ENCODE results near the gene RSPH6A. TPM values are rescaled to one million over a fixed set of nuclear protein-coding genes. Genes with fewer than 3 reads are reported as not detected.

The RSPH6A gene
- total RNA-seq, 1 experiment from 2014 or later: 0.39 TPM

DNA sequence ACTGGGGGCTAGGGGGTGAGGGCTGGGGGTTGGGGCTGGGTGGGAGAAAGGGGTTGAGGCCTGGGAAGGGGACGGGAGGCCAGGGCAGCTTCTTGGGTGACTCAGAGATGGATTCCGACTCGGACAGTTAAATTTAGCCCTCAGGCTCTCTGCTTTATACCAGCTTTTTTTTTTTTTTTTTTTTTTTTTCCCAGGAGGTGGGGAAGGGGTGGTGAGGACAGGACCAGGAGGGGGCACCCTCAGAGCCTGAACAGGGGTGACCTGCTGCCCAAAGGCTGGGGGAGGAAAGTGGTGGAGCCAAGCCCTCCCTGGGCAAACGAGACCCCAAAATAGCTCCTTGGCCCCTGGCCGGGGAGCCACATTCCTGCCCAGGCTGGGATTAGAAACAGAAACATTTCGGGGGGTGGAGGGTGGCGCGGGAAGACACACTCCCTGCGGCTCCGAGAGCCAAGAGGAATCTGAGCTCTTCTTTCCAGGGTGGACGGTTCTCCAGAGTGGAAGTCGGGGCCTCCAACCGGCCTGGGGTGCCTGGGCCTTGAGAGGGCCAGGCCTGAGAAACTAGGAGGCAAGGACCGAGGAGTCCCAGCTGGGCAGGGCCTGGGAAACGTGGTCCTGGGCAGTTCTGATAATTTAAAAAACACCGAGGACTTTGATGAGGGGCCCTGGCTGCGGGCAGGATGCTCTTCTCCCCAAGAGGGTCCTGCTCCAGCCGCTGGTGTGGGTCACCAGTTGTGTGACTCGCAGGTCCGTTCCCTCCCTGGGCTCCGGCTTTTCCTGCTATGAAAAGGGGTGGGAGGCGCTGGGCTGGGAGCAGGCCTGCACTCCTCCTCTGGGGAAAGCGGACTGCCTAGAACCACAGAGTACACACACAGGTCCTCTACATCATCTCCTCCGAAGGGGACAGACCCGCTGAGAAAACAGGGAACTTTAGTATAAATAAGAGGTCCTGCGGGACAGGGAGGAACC, 32.0 kb downstream of the RSPH6A start:
- H3K27me3 Mint-ChIP-seq (ENCODE audit: low read depth): peaks cover 32% of the 10 kb centered on the region
- H3K9me3 Mint-ChIP-seq: no peaks in the 10 kb centered on the region
- POLR2A ChIA-PET: interaction anchor here (0.6 to 5.4 kb wide), 5 partner anchors 10 to 52 kb away, joined by 3 to 70 read pairs (median 6); partner anchors contain the start of genes DMWD, FBXO46 and SIX5
- no peak for DNase-seq (ENCODE audit: low spot score)
- no peak overlapping the region for H3K4me3 Mint-ChIP-seq
- no peak overlapping the region; the same call in 1 of the 2 replicates for H3K27ac Mint-ChIP-seq
- CTCF ChIA-PET: interaction anchor here (0.5 to 5.4 kb wide), 18 partner anchors 9 to 570 kb away, joined by 3 to 175 read pairs (median 6); partner anchors contain the start of genes DMWD, FOXA3, QPCTL and RSPH6A
- peaks cover 18% of the 10 kb centered on the region for H3K36me3 Mint-ChIP-seq
- H3K4me1 Mint-ChIP-seq: peaks cover 33% of the 10 kb centered on the region
- no peak for ATAC-seq
- TF ChIP-seq HMGA2 (CRISPR knock-in tag; IDR thresholded peaks at IDR 0.05) (no peak), MXD4 (CRISPR knock-in tag; IDR thresholded peaks at IDR 0.05; ENCODE audit: borderline replicate concordance) (no peak), NFE2L1 (CRISPR knock-in tag; IDR thresholded peaks at IDR 0.05) (no peak), NR2C2 (CRISPR knock-in tag; IDR thresholded peaks at IDR 0.05) (no peak), PRRX2 (CRISPR knock-in tag; IDR thresholded peaks at IDR 0.05) (no peak)
- TF ChIP-seq, protein P1, sequence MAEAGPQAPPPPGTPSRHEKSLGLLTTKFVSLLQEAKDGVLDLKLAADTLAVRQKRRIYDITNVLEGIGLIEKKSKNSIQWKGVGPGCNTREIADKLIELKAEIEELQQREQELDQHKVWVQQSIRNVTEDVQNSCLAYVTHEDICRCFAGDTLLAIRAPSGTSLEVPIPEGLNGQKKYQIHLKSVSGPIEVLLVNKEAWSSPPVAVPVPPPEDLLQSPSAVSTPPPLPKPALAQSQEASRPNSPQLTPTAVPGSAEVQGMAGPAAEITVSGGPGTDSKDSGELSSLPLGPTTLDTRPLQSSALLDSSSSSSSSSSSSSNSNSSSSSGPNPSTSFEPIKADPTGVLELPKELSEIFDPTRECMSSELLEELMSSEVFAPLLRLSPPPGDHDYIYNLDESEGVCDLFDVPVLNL (CRISPR knock-in tag; IDR thresholded peaks at IDR 0.05; ENCODE audit: borderline replicate concordance, low read depth): no peak
- TF ChIP-seq, protein P2, sequence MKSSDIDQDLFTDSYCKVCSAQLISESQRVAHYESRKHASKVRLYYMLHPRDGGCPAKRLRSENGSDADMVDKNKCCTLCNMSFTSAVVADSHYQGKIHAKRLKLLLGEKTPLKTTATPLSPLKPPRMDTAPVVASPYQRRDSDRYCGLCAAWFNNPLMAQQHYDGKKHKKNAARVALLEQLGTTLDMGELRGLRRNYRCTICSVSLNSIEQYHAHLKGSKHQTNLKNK (CRISPR knock-in tag; IDR thresholded peaks at IDR 0.05): no peak
- TF ChIP-seq, protein P3, sequence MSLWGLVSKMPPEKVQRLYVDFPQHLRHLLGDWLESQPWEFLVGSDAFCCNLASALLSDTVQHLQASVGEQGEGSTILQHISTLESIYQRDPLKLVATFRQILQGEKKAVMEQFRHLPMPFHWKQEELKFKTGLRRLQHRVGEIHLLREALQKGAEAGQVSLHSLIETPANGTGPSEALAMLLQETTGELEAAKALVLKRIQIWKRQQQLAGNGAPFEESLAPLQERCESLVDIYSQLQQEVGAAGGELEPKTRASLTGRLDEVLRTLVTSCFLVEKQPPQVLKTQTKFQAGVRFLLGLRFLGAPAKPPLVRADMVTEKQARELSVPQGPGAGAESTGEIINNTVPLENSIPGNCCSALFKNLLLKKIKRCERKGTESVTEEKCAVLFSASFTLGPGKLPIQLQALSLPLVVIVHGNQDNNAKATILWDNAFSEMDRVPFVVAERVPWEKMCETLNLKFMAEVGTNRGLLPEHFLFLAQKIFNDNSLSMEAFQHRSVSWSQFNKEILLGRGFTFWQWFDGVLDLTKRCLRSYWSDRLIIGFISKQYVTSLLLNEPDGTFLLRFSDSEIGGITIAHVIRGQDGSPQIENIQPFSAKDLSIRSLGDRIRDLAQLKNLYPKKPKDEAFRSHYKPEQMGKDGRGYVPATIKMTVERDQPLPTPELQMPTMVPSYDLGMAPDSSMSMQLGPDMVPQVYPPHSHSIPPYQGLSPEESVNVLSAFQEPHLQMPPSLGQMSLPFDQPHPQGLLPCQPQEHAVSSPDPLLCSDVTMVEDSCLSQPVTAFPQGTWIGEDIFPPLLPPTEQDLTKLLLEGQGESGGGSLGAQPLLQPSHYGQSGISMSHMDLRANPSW (CRISPR knock-in tag; conservative IDR thresholded peaks at IDR 0.05; ENCODE audit: low read depth): no peak

DNA sequence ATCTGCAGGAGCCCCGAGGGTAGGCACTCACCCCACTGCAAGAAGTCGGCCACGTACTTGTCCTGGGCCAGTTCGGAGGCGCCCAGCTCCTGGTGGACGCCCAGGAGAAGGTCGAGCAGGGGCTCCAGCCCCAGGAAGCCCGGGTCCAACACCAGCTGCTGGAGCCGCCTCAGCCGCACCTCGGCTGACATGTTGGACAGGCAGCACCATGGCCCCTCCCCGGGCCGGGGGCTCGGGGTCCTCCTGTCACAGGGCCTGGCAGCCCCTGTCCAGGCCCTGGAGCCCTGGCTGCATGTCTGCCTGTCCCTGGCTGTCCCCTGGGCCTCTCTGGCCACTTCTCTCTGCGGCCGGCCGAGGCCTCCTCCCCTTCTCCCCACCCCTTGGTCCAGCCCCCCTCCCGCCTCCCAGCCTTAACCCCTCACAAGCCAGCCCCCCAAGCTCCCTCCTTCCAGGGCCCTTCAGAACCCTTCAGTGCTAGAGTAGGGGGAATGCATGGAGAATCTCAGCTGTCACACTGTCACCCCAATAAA, 32.9 kb downstream of the RSPH6A start, which contains the start of gene DMPK:
Gene DMPK, minus strand, starts transcription at position 329 of the 530 bp plus-strand sequence. Its CDS starts 138 bp downstream, at position 191.
- peaks cover 32% of the 10 kb centered on the region for H3K27me3 Mint-ChIP-seq (ENCODE audit: low read depth)
- H3K4me1 Mint-ChIP-seq: peaks cover 33% of the 10 kb centered on the region
- DNase-seq (ENCODE audit: low spot score) (no peak), ATAC-seq (no peak)
- H3K9me3 Mint-ChIP-seq: no peaks in the 10 kb centered on the region
- H3K4me3 Mint-ChIP-seq: no peak within 1 kb of the TSS
- POLR2A ChIA-PET: interaction anchor here (0.6 to 5.4 kb wide), 5 partner anchors 10 to 51 kb away, joined by 3 to 70 read pairs (median 6); partner anchors contain the start of genes DMWD, FBXO46 and SIX5
- H3K36me3 Mint-ChIP-seq: peaks cover 11% of the 10 kb centered on the region
- CTCF ChIA-PET: interaction anchor here (0.5 to 5.4 kb wide), 17 partner anchors 8 to 571 kb away, joined by 3 to 175 read pairs (median 6); partner anchors contain the start of genes DMWD, FOXA3, RSPH6A and SIX5
- no peak within 1 kb of the TSS for H3K27ac Mint-ChIP-seq
- TF ChIP-seq ZNF423 (CRISPR knock-in tag; IDR thresholded peaks at IDR 0.05): no peak
- no peak for TF ChIP-seq KAT7 (CRISPR knock-in tag; IDR thresholded peaks at IDR 0.05; ENCODE audit: borderline replicate concordance)
- TF ChIP-seq, protein P4, sequence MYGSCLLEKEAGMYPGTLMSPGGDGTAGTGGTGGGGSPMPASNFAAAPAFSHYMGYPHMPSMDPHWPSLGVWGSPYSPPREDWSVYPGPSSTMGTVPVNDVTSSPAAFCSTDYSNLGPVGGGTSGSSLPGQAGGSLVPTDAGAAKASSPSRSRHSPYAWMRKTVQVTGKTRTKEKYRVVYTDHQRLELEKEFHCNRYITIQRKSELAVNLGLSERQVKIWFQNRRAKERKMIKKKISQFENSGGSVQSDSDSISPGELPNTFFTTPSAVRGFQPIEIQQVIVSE (CRISPR knock-in tag; IDR thresholded peaks at IDR 0.05; ENCODE audit: borderline replicate concordance): no peak
- no peak for TF ChIP-seq CBFB (CRISPR knock-in tag; IDR thresholded peaks at IDR 0.05; ENCODE audit: low read depth)
- TF ChIP-seq, protein P5, sequence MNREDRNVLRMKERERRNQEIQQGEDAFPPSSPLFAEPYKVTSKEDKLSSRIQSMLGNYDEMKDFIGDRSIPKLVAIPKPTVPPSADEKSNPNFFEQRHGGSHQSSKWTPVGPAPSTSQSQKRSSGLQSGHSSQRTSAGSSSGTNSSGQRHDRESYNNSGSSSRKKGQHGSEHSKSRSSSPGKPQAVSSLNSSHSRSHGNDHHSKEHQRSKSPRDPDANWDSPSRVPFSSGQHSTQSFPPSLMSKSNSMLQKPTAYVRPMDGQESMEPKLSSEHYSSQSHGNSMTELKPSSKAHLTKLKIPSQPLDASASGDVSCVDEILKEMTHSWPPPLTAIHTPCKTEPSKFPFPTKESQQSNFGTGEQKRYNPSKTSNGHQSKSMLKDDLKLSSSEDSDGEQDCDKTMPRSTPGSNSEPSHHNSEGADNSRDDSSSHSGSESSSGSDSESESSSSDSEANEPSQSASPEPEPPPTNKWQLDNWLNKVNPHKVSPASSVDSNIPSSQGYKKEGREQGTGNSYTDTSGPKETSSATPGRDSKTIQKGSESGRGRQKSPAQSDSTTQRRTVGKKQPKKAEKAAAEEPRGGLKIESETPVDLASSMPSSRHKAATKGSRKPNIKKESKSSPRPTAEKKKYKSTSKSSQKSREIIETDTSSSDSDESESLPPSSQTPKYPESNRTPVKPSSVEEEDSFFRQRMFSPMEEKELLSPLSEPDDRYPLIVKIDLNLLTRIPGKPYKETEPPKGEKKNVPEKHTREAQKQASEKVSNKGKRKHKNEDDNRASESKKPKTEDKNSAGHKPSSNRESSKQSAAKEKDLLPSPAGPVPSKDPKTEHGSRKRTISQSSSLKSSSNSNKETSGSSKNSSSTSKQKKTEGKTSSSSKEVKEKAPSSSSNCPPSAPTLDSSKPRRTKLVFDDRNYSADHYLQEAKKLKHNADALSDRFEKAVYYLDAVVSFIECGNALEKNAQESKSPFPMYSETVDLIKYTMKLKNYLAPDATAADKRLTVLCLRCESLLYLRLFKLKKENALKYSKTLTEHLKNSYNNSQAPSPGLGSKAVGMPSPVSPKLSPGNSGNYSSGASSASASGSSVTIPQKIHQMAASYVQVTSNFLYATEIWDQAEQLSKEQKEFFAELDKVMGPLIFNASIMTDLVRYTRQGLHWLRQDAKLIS (CRISPR knock-in tag; IDR thresholded peaks at IDR 0.05; ENCODE audit: borderline replicate concordance): no peak
- TF ChIP-seq, protein P6, sequence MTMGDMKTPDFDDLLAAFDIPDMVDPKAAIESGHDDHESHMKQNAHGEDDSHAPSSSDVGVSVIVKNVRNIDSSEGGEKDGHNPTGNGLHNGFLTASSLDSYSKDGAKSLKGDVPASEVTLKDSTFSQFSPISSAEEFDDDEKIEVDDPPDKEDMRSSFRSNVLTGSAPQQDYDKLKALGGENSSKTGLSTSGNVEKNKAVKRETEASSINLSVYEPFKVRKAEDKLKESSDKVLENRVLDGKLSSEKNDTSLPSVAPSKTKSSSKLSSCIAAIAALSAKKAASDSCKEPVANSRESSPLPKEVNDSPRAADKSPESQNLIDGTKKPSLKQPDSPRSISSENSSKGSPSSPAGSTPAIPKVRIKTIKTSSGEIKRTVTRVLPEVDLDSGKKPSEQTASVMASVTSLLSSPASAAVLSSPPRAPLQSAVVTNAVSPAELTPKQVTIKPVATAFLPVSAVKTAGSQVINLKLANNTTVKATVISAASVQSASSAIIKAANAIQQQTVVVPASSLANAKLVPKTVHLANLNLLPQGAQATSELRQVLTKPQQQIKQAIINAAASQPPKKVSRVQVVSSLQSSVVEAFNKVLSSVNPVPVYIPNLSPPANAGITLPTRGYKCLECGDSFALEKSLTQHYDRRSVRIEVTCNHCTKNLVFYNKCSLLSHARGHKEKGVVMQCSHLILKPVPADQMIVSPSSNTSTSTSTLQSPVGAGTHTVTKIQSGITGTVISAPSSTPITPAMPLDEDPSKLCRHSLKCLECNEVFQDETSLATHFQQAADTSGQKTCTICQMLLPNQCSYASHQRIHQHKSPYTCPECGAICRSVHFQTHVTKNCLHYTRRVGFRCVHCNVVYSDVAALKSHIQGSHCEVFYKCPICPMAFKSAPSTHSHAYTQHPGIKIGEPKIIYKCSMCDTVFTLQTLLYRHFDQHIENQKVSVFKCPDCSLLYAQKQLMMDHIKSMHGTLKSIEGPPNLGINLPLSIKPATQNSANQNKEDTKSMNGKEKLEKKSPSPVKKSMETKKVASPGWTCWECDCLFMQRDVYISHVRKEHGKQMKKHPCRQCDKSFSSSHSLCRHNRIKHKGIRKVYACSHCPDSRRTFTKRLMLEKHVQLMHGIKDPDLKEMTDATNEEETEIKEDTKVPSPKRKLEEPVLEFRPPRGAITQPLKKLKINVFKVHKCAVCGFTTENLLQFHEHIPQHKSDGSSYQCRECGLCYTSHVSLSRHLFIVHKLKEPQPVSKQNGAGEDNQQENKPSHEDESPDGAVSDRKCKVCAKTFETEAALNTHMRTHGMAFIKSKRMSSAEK (CRISPR knock-in tag; IDR thresholded peaks at IDR 0.05; ENCODE audit: borderline replicate concordance): no peak

Data from WTC11 (cell line).